Measurements from ENCODE around the gene XPNPEP2. TPM values are rescaled to one million over a fixed set of nuclear protein-coding genes. Genes with fewer than 3 reads are reported as not detected.

Gene XPNPEP2
- total and polyA plus RNA-seq, 4 donors: 0.19 to 23.0 (median 4.9) TPM

DNA sequence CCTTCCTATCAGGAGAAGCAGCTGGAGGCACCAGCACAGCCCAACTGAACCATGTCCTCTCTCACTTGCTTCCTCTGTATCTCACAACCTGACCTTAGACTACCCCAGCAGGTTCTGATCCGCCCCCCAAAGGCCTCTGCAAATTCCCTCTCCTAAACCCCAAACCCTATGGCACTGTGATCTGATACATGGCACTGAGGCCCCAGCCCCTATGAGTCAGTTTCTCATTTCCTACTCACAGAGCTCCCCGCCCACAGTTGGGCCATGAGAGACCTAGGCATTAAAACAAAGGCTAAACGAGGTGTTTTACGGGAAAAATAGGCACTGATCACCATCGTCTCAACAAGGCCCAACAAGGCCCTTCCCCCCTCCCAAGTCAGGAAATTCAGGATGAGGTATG is 60.1 kb downstream of the XPNPEP2 start:
- peaks cover 0 to 2% (median 1%) of the 10 kb centered on the region in 4 donors for H3K36me3 ChIP-seq (ENCODE audit: control insufficient read depth in 4 of 4, insufficient read depth in 3 of 4, low read depth in 1 of 4, low read length in 3 of 4)
- no peaks in the 10 kb centered on the region for H3K4me1 ChIP-seq (ENCODE audit: control insufficient read depth in 4 of 4, insufficient read depth in 4 of 4, low read length in 3 of 4)
- no peak for TF ChIP-seq FOXA2 (IDR thresholded peaks at IDR 0.05)
- TF ChIP-seq EGR1 (IDR thresholded peaks at IDR 0.05; ENCODE audit: low read depth in 2 of 2): no peak
- no peak for TF ChIP-seq HNF4G (IDR thresholded peaks at IDR 0.05)
- TF ChIP-seq ATF3 (IDR thresholded peaks at IDR 0.05): no peak
- TF ChIP-seq SP1 (IDR thresholded peaks at IDR 0.05): no peak
- TF ChIP-seq TAF1 (conservative IDR thresholded peaks at IDR 0.05): no peak
- TF ChIP-seq RAD21 (IDR thresholded peaks at IDR 0.05): no peak
- TF ChIP-seq, protein P1, sequence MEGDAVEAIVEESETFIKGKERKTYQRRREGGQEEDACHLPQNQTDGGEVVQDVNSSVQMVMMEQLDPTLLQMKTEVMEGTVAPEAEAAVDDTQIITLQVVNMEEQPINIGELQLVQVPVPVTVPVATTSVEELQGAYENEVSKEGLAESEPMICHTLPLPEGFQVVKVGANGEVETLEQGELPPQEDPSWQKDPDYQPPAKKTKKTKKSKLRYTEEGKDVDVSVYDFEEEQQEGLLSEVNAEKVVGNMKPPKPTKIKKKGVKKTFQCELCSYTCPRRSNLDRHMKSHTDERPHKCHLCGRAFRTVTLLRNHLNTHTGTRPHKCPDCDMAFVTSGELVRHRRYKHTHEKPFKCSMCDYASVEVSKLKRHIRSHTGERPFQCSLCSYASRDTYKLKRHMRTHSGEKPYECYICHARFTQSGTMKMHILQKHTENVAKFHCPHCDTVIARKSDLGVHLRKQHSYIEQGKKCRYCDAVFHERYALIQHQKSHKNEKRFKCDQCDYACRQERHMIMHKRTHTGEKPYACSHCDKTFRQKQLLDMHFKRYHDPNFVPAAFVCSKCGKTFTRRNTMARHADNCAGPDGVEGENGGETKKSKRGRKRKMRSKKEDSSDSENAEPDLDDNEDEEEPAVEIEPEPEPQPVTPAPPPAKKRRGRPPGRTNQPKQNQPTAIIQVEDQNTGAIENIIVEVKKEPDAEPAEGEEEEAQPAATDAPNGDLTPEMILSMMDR (IDR thresholded peaks at IDR 0.05; ENCODE audit: low read depth, low read length, missing input control): no peak
- TF ChIP-seq GABPA (IDR thresholded peaks at IDR 0.05 in 1 of 2, conservative IDR thresholded peaks at IDR 0.05 in 1 of 2): no peak
- H3K9me3 ChIP-seq (ENCODE audit: control insufficient read depth in 4 of 4, low read length in 3 of 4): no peaks in the 10 kb centered on the region
- no peak overlapping the region for H3K9ac ChIP-seq (ENCODE audit: low read depth in 1 of 2, low read length in 2 of 2)
- no peak overlapping the region for H3K27ac ChIP-seq (ENCODE audit: low read depth in 1 of 2, low read length in 2 of 2)
- H3K27me3 ChIP-seq (ENCODE audit: control insufficient read depth in 4 of 4, insufficient read depth in 4 of 4, low read length in 3 of 4): no peaks in the 10 kb centered on the region
- 87% methylated on average over 5 of the region's 5 CpGs for WGBS
- no peak for DNase-seq (ENCODE audit: low spot score)
- no peak overlapping the region for H3K4me3 ChIP-seq (ENCODE audit: low read depth in 1 of 3, low read length in 3 of 3)

GRCh38 chrX:129800186-129800585 is 61.4 kb downstream of the XPNPEP2 start:
- peaks cover 0 to 12% (median 2%) of the 10 kb centered on the region in 4 donors for H3K36me3 ChIP-seq (ENCODE audit: control insufficient read depth in 4 of 4, insufficient read depth in 3 of 4, low read depth in 1 of 4, low read length in 3 of 4)
- no peak overlapping the region for H3K4me3 ChIP-seq (ENCODE audit: low read depth in 1 of 3, low read length in 3 of 3)
- no peak for DNase-seq (ENCODE audit: low spot score)
- H3K9me3 ChIP-seq (ENCODE audit: control insufficient read depth in 4 of 4, low read length in 3 of 4): no peaks in the 10 kb centered on the region
- no peak overlapping the region for H3K9ac ChIP-seq (ENCODE audit: low read depth in 1 of 2, low read length in 2 of 2)
- WGBS: 95% methylated on average over 4 of the region's 4 CpGs
- TF ChIP-seq ZBTB33 (IDR thresholded peaks at IDR 0.05) (no peak), SP1 (IDR thresholded peaks at IDR 0.05) (no peak), YY1 (IDR thresholded peaks at IDR 0.05) (no peak), GABPA (IDR thresholded peaks at IDR 0.05 in 1 of 2, conservative IDR thresholded peaks at IDR 0.05 in 1 of 2) (no peak), MAX (IDR thresholded peaks at IDR 0.05) (no peak), TAF1 (conservative IDR thresholded peaks at IDR 0.05) (no peak), NR2F2 (IDR thresholded peaks at IDR 0.05) (no peak)
- TF ChIP-seq, protein P1 (IDR thresholded peaks at IDR 0.05; ENCODE audit: low read depth, low read length, missing input control): no peak
- TF ChIP-seq, protein P2, sequence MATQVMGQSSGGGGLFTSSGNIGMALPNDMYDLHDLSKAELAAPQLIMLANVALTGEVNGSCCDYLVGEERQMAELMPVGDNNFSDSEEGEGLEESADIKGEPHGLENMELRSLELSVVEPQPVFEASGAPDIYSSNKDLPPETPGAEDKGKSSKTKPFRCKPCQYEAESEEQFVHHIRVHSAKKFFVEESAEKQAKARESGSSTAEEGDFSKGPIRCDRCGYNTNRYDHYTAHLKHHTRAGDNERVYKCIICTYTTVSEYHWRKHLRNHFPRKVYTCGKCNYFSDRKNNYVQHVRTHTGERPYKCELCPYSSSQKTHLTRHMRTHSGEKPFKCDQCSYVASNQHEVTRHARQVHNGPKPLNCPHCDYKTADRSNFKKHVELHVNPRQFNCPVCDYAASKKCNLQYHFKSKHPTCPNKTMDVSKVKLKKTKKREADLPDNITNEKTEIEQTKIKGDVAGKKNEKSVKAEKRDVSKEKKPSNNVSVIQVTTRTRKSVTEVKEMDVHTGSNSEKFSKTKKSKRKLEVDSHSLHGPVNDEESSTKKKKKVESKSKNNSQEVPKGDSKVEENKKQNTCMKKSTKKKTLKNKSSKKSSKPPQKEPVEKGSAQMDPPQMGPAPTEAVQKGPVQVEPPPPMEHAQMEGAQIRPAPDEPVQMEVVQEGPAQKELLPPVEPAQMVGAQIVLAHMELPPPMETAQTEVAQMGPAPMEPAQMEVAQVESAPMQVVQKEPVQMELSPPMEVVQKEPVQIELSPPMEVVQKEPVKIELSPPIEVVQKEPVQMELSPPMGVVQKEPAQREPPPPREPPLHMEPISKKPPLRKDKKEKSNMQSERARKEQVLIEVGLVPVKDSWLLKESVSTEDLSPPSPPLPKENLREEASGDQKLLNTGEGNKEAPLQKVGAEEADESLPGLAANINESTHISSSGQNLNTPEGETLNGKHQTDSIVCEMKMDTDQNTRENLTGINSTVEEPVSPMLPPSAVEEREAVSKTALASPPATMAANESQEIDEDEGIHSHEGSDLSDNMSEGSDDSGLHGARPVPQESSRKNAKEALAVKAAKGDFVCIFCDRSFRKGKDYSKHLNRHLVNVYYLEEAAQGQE (IDR thresholded peaks at IDR 0.05): no peak
- H3K4me1 ChIP-seq (ENCODE audit: control insufficient read depth in 4 of 4, insufficient read depth in 4 of 4, low read length in 3 of 4): no peaks in the 10 kb centered on the region
- no peak overlapping the region for H3K27ac ChIP-seq (ENCODE audit: low read depth in 1 of 2, low read length in 2 of 2)
- no peaks in the 10 kb centered on the region for H3K27me3 ChIP-seq (ENCODE audit: control insufficient read depth in 4 of 4, insufficient read depth in 4 of 4, low read length in 3 of 4)

All from liver (tissue), 9 donors.